GM13977 (cell line): ENCODE results near the gene CNOT9.
A peak's percentile ranks its signal among the peaks of the same experiment; 100 is the strongest.
"Not testable (repeated sequence)": the region's sequence is repeated elsewhere in the genome, so short reads cannot be mapped to it uniquely, and the experiment has no call there.

Experiments
- DNase-seq: peaks from one replicate; pipeline ENCODE4 v3.0.0; 2012; ENCODE audit warnings: low spot score
- in situ Hi-C: fragments of 300-500 bp; cut with MboI; formaldehyde crosslinking; loops from one replicate; pipeline ENCODE4 v1.12.0; 2022; ENCODE audit warnings: low sequenced_read_pairs, low pct_unique_long_range_greater_than_20kb, mixed read lengths, inconsistent platforms; ENCODE audit not compliant: unreplicated experiment
- TF ChIP-seq, protein P1 (sequence below): IDR thresholded peaks from 2 replicates; pipeline ENCODE4 v1.5.1; 2012; ENCODE audit warnings: mild to moderate bottlenecking, control low read depth; ENCODE audit not compliant: insufficient read depth; ENCODE audit errors: extremely low read depth, missing control alignments

Gene CNOT9

GRCh38 chr2:218568190-218569037 lies at the start of gene CNOT9, which contains the start of gene USP37:
CNOT9 (plus strand) TSS chr2:218568839; CDS start chr2:218568955, 116 bp downstream.
USP37 (minus strand) TSS chr2:218568351; CDS start chr2:218558653, 9,698 bp downstream.
- TF ChIP-seq, protein P1, sequence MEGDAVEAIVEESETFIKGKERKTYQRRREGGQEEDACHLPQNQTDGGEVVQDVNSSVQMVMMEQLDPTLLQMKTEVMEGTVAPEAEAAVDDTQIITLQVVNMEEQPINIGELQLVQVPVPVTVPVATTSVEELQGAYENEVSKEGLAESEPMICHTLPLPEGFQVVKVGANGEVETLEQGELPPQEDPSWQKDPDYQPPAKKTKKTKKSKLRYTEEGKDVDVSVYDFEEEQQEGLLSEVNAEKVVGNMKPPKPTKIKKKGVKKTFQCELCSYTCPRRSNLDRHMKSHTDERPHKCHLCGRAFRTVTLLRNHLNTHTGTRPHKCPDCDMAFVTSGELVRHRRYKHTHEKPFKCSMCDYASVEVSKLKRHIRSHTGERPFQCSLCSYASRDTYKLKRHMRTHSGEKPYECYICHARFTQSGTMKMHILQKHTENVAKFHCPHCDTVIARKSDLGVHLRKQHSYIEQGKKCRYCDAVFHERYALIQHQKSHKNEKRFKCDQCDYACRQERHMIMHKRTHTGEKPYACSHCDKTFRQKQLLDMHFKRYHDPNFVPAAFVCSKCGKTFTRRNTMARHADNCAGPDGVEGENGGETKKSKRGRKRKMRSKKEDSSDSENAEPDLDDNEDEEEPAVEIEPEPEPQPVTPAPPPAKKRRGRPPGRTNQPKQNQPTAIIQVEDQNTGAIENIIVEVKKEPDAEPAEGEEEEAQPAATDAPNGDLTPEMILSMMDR = no peak
- peak; percentile 95 for DNase-seq
- in situ Hi-C loops = no loop called here

GRCh38 chr2:218518876-218519275 lies 49.8 kb upstream of the CNOT9 start:
- in situ Hi-C loops = no loop called here
- no peak for DNase-seq
- TF ChIP-seq, protein P1 = no peak

DNA sequence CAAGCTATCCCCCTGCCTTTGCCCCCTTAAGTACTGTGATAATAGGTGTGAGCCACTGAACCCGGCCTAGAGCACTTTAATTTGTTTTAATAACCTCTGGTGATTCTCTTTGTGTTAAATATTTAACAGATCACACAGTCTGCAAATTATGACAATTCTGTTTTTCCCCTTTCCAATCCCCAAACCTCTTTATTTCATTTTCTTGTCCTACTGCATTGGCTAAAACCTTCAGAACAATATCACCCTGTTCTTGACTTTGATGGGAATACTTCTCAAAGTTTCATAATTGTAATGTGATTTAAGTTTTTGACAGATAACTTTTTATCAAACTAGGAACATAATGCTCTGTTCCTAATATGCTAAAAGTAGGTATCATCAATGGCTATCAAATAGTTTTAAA lies 45.0 kb upstream of the CNOT9 start:
- in situ Hi-C loops = no loop called here
- no peak for DNase-seq
- TF ChIP-seq, protein P1 = no peak

DNA sequence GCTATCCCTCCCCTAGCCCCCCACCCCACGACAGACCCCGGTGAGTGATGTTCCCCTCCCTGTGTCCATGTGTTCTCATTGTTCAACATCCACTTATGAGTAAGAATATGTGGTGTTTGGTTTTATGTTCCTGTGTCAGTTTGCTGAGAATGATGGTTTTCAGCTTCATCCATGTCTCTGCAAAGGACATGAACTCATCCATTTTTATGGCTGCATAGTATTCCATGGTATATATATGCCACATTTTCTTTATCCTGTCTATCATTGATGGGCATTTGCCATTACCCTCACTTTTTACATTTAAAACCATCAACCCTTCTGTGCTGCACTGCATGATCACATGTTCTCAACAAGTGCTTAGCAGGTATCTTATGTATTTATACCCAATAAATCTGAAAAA lies 40.2 kb upstream of the CNOT9 start:
- in situ Hi-C loops, DNase-seq: not testable (repeated sequence)

DNA sequence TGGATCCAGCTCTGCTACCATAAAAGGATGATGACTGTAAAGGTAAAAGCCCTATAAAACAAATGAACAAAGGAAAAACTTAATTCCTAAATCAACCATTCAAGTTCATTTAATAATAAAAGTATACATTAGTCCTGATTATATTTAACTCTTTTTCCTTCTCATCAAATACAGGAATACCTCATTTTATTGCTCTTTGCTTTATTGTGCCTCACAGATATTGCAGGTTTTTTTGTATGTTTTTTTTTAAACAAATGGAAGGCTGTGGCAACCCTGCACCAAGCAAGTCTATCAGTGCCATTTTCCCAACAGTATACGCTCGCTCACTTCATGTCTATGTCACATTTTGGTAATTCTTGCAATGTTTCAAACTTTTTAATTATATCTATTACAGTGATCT lies 38.6 kb upstream of the CNOT9 start:
- TF ChIP-seq, protein P1 = no peak

DNA sequence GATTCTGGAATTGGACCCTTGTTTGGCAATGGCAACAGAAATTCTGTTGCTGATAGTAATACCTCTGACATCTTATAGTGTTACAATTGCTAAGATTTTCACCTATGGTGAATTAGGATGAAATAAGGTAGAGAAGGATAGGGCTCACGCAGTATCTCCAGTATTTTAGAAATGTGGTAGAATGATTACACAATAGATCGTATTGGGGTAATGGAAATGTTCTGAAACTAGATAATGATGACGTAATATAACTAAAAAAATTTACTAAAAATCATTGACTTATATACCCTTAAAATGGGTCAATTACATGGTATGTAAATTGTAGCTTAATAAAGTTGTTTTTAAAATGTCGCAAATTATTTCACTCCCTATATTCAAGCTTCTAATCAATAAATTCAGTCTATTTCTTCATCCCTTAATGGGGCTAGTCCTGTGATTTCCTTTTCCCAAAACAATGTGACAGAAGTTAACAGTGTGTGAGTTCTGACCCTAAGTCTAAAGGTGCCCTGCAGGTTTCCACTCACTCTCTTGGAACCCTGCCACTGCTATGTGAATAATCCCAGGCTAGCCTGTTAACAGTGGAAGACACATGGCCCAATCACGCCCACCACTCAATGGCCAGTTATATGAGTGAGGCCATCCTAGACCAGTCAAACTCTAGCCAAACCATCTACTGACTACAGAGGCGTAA lies 31.7 kb upstream of the CNOT9 start:
- TF ChIP-seq, protein P1 = no peak
- DNase-seq = no peak
- in situ Hi-C loops = no loop called here

More for the DNA sequence above, 38.6 kb upstream of the CNOT9 start:
- in situ Hi-C loops = no loop called here
- no peak for DNase-seq

DNA sequence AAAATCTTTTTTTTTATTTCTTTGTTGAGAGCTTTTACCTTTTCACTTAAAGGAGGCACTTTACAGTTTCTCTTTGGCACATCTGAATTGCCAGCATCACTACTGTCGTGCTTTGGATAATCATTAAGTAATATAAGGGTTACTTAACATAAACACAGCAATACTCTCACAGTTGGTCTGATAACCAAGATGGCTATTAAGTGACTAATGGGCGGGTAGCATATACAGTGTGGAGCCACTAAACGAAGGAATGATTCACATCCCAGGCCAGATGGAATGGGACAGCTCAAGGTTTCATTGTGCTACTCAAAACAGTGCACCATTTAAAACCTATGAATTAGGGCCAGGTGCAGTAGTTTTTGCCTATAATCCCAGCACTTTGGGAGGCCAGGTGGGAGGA lies 28.6 kb upstream of the CNOT9 start:
- DNase-seq = no peak
- in situ Hi-C loops = no loop called here
- TF ChIP-seq, protein P1 = no peak
